HG03520 (cell line): ENCODE measurements around the gene ZNF786.
"Not testable (repeated sequence)": the region's sequence is repeated elsewhere in the genome, so short reads cannot be mapped to it uniquely, and the experiment has no call there.

ENCODE experiments used
- ATAC-seq: cut with Tn5 transposase; IDR thresholded peaks from one replicate; pipeline ENCODE4 v1.9.1; 2021; ENCODE audit warnings: mild to moderate bottlenecking, moderate library complexity; ENCODE audit not compliant: unreplicated experiment

Gene ZNF786

GRCh38 chr7:149038641-149039040 lies 51.9 kb downstream of the ZNF786 start:
- ATAC-seq, result not testable (repeated sequence)

- no peak for ATAC-seq
Measured at GRCh38 chr7:149036676-149037075, 53.8 kb downstream of the ZNF786 start.

GRCh38 chr7:149031353-149031910 lies 59.1 kb downstream of the ZNF786 start:
- ATAC-seq, result no peak

- ATAC-seq, result not testable (repeated sequence)
Measured at GRCh38 chr7:149030439-149030838, 60.1 kb downstream of the ZNF786 start.

GRCh38 chr7:149028346-149029109 lies 62.0 kb downstream of the ZNF786 start, which contains the start of gene PDIA4:
PDIA4 (minus strand) TSS chr7:149028505; CDS start chr7:149028408, 97 bp downstream.
- ATAC-seq, result peak; percentile 84

GRCh38 chr7:149027611-149028345 lies 62.7 kb downstream of the ZNF786 start:
- no peak for ATAC-seq

- no peak for ATAC-seq
Measured at GRCh38 chr7:149027055-149027454, 63.5 kb downstream of the ZNF786 start.

GRCh38 chr7:149023662-149024061 lies 66.9 kb downstream of the ZNF786 start:
- ATAC-seq, result no peak

- no peak for ATAC-seq
Measured at GRCh38 chr7:149022756-149023360, 67.7 kb downstream of the ZNF786 start.

- no peak for ATAC-seq
Measured at GRCh38 chr7:149021725-149022062, 68.8 kb downstream of the ZNF786 start.

- ATAC-seq, result no peak
Measured at GRCh38 chr7:149020483-149020882, 70.0 kb downstream of the ZNF786 start.
